SK-N-MC (cell line): ENCODE data around the gene NLGN2.

Experiments
- EZH2 ChIP-seq: fragments of 200-600 bp; sonication (generic); IDR thresholded peaks from one replicate; pipeline ENCODE4 v1.6.1; 2017; ENCODE audit warnings: antibody characterized with exemption
- POLR2AphosphoS5 ChIP-seq: IDR thresholded peaks from 2 replicates; pipeline ENCODE4 v1.6.1; 2012; ENCODE audit warnings: mild to moderate bottlenecking, low read depth, low read length, borderline replicate concordance

GRCh38 chr17:7369825-7370224 lies 37.8 kb upstream of the NLGN2 start:
- TF ChIP-seq EZH2 (no peak), POLR2AphosphoS5 (no peak)
